ENCODE data around the gene SLFN14.
"Not testable (repeated sequence)": the region's sequence is repeated elsewhere in the genome, so short reads cannot be mapped to it uniquely, and the experiment has no call there.

SLFN14 gene

DNA sequence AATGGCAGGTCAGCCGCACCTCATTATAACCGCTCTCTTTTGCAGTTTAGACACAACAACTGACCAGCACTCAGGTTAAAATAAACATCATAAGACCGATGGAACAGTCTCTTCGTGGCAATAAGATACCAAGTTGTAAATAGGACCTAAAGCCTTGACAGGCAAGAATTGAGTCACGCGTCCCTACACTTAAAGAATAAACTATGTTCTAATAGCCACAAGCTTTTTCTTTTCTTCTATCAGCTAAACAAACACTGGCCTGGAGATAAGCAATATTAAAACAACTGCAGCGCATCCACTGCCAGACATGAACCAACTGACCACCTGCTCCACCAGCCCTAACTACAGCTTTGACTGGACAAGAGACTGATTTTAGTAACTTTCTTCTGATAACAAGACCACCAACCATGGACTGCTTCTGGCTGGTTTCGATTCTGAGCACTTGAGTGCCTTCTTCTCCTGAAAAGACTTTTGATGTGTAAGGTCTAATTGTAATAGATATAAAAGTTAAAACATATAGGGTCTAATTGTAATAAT, 40.6 kb downstream of the SLFN14 start:
- DNase-seq, result no peak

- DNase-seq, result no peak
Measured at GRCh38 chr17:35519439-35519838, 41.2 kb downstream of the SLFN14 start.

DNA sequence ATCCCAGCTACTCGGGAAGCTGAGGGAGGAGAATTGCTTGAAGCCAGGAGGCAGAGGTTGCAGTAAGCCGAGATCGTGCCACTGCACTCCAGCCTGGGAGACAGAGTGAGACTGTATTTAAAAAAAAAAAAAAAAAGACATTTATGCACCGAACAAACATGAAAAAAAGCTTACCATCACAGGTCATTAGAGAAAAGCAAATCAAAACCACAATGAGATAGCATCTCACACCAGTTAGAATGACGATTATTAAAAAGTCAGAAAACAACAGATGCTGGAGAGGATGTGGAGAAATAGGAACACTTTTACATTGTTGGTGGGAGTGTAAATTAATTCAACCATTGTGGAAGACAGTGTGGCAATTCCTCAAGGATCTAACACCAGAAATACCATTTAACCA, 42.2 kb downstream of the SLFN14 start:
- DNase-seq, result not testable (repeated sequence)

GRCh38 chr17:35515027-35515426, 45.6 kb downstream of the SLFN14 start:
- no peak for DNase-seq

DNA sequence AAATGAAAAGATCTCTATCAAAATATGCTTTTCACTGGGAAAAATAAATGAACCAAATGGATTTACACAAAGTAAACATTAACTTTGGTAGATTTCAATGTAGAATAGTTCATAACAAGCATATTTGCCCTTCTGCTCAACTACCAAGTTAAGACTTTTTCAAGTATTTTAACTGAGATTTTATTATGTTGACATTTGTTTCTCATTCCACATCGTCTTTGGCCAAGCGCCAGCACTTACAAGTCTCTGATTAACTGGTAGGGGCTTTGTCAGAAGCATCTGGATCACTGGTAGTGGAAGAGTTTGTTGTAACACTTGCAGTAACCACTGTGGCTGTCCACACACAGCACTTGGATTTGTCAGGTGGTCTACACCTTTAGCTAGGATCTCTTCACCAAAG, 46.1 kb downstream of the SLFN14 start:
- no peak for DNase-seq
